Central memory CD4-positive, alpha-beta T cell (primary cell): ENCODE measurements around the gene USF2.

ENCODE experiments used
- DNase-seq: peaks from one replicate; pipeline ENCODE4 v3.0.0; 2022

The USF2 gene

DNA sequence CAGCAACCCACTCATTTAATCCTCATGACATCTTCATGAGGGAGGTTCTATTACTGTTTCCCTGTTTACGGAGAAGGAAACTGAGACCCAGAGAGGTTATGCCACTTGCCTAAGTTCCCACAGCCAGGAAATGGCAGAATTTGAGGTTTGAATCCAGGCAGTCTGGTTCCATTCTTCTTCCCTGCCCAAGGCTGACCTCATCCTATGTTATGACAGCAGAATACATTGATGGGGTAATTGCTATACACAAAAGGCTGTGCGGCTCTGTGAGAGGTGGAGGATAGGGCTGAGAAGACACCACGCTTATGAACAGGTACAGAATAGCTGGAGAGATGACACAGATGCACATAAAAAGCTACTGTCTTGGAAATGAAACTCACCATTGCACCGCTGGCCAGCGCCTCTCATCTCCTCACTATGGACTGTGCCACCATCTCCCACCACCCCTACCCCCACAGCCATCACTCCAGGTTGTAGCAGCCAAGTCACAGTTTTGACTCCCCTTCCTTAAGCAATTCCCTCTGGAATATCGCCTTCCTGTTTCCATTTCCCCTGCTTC is 34.7 kb downstream of the USF2 start:
- DNase-seq: no peak

DNA sequence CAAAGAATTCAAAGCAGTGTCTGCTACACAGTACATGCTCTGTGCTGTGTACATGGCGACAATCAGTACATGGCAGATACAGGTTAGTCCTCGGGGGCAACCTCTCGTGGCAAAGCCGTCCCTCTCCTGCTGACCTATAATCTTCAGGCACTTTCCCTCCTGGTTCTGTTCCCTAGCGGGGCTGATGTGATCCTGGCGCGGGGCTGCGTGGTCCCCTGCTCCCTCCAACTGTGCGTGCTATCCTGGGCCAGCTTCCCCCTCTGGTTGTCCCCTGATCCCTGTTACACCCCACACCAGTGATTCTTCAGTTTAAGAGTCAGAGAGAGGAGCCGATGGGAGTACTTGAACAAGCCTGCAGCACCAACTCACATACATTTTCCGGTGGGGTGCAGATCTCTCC is 35.3 kb downstream of the USF2 start:
- no peak for DNase-seq

DNA sequence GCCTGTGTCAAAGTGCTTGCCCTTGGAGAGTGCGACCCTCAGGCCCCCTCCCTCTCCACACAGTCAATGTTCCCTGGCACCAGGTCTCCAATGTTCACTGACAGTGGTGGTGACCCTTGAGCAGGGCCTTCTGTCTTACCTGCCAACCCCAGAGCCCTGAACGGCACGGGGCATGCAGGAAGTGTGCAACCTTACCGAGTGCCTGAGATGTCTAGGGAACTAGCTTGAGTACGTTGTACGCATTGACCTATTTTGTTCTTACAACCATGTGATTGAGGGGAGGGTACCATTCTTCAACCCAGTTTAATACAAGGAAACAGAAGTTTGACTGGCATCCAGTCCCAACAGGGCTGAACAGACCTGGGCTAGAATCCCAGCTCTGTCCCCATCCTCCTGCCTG is 36.4 kb downstream of the USF2 start:
- DNase-seq: no peak

DNA sequence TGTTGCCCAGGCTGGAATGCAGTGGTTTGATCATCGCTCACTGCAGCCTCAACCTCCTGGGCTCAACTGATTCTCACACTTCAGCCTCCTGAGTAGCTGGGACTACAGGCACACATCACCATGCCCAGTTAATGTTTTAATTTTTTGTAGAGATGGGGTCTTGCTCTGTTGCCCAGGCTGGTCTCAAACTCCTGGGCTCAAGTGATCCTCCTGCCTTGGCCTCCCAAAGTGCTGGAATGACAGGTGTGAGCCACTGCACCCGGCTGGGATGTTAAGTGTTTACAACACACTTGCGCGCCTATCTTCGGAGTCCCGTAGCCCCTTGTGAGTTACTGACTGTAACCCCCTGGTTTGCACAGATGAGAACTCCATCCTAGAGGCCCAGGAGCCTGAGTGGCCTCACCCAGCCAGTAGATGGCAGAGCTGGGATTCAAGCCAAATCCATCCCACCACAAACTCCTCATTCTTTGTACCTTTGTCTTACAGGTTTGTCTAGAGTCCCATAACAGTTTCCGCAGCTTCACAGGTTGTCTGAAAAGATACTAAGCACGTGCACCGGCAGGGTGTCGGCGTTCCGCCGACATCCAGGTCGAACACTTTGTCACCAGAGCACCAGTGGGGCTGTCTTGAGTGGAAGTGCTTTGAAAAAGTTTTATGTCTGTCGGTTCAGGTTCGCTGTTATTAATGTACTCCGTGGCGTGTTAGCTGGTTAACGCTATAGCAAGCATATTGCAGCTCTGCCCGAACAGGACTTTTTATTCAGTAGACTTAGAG is 37.9 kb downstream of the USF2 start:
- no peak for DNase-seq

DNA sequence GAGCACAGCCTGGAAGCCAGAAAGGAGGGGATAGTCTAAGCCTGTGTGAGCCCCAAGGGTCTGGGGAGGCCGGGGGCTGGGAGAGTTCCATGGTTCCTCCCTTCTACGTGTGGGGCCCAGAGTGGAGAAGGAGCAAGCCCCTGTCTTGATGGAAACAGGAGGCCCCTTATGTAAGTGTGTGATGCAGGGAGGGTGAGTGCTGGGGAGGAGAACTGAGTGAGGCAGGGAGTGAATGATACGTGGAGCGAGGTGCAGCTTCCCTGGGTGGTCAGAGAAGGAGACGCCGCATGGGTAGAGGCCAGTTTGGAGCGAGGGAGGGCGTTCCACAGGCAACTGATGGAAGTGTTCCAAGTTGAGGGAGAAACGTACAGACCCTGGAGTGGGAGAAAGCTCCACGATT is 39.2 kb downstream of the USF2 start:
- DNase-seq: no peak

DNA sequence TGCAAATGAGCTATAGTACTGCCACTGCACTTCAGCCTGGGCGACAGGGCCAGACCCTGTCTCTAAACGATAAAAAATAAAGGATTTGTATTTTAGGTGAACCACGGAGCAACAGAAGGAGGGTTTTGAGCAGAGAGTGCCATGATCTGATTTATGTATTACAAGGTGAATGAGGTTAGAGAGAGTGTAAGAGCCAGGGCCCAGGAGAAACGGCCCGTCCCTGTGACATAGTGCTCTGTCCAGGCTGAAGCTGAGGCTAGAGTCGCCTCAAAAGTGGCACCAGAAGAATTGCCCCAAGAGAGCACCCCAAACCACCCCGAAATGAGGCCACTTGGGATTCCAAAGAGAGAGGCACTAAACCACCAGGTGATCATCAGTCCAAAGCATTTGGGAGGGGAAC is 40.1 kb downstream of the USF2 start:
- DNase-seq: no peak

DNA sequence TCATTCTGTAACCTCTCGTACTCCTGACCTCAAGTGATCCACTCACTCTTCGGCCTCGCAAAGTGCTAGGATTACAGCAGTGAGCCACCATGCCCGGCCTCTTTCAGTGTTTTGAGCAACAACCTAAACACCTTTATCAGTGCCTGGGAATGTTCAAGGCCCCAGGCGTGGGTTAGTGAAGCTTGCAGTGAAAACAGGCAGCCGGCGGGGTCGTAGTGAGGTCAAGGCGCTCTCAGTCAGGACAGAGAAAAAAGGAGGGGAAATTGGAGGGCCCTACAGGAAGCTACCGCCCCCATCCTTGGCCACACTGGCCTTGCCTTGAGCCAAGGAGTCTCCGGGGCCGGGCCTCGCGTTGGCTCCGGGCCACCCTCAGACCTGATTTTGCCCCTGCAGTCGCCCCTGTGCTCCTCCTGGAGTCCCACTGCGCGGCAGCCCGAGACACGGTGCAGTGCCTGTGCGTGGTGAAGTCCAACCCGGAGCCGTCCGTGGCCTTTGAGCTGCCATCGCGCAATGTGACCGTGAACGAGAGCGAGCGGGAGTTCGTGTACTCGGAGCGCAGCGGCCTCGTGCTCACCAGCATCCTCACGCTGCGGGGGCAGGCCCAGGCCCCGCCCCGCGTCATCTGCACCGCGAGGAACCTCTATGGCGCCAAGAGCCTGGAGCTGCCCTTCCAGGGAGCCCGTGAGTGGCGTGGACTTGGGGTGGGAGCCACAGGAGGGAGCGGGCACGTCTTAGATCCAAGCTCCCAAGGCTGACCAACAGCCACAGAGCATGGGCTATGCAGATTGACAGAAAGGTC is 40.9 kb downstream of the USF2 start:
- DNase-seq: no peak

DNA sequence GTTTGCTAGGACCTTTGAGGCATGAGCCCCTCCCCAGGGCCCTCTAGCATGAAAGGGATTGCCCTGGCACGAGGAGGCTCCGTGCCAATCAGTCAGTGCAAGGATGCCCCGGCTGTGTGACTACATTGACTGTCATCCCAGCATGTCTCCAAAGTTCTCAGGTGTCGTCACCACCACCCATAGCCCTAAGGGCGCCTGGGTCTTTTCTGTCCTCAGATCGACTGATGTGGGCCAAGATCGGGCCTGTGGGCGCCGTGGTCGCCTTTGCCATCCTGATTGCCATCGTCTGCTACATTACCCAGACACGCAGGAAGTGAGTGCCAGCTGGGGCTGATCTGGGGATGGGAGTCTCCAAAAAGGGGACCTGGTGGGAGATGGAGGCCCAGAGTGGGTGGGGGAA is 41.6 kb downstream of the USF2 start:
- DNase-seq: no peak

DNA sequence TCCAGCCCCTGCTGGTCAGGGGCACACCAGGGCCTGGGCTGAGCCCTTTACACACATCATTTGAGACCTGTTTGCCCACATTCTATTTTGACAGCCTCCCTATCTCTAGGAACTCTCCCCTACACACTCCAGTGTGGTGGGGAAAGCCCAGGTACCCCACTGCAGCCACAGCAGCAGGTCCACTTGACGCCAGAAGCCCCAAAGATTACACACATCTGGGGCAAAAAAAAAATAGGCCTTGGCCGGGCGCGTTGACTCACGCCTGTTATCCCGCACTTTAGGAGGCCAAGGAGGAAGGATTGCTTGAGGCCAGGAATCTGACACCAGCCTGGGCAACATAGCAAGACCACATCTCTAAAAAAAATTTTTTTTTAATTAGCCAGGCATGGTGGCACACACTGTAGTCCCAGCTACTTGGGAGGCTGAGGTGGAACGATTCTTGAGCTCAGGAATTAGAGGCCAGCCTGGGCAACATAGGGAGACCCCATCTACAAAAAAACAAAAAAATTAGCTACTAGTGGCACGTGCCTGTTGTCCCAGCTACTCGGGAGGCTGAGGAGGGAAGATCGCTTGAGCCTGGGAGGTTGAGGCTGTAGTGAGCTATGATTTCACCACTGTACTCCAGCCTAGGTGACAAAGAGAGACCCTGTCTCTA is 42.2 kb downstream of the USF2 start:
- no peak for DNase-seq

DNA sequence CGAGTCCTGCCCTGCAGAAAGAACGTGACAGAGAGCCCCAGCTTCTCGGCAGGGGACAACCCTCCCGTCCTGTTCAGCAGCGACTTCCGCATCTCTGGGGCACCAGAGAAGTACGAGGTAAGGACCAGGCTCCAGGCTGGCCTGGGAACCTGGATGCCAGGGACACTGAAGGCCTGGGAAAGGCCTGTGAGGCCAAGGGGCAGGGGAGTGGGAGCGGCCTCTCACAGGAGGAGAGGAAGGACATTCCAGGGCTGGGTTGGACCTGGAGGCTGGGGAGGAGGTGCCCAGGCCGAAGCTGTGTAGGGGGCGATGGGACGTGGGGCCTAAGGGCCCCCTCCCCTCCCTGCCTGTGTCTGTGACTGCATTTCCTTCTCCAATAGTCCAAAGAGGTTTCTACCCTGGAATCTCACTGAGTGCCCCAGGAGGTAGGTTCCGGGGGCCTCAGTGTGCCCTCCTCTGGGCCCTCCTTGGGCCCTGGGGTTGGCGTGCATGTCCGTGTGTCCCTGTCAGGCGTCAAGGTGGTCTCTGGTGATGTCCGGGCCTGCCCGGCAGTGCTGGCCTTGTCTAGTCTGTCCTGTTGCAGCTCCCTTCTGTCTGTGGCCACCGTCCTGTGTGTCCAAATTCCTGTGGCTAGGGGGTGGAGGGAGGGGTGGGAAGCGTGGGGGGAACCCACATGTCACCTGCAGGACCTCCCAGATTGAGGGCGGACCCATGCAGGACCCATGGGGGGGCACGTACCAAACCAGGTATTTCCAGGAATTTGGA is 43.3 kb downstream of the USF2 start:
- DNase-seq: no peak

DNA sequence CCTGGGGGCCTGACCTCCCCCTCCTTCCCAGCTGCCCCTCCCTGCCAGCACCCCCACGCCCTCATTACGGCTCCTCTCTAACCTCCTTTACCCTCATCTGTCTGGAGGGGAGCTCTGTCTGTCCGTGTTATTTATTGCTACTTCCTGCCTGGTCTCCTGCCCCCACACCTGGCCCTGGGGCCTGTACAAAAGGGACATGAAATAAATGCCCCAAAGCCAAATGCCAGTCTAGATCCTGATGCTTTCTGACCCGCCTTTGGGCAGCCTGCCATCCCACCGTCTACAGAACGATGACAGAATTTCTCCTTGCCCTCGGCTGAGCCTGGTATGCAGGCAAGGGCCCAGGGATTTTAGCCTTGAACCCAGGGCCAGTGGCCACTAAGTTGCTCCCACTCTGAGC is 44.8 kb downstream of the USF2 start:
- DNase-seq: no peak

DNA sequence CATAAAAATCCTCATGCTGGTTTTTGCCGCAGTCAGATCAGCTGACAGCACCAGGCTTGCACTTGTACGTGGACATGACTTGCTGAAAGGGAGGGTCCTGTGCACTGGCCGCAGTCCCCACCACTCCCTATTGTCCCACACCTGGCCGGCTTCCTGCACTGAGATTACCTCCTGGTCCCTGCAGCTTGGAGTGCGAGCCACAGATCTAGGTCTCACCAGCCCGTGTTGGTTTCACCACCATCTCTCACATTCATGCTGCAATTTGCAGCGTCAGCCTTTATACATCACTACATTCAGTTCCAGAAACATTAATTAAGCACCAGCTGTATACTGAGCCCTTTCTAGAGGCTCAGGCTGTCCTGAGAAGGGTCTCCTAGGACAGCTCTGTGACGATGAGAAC is 45.3 kb downstream of the USF2 start:
- no peak for DNase-seq

DNA sequence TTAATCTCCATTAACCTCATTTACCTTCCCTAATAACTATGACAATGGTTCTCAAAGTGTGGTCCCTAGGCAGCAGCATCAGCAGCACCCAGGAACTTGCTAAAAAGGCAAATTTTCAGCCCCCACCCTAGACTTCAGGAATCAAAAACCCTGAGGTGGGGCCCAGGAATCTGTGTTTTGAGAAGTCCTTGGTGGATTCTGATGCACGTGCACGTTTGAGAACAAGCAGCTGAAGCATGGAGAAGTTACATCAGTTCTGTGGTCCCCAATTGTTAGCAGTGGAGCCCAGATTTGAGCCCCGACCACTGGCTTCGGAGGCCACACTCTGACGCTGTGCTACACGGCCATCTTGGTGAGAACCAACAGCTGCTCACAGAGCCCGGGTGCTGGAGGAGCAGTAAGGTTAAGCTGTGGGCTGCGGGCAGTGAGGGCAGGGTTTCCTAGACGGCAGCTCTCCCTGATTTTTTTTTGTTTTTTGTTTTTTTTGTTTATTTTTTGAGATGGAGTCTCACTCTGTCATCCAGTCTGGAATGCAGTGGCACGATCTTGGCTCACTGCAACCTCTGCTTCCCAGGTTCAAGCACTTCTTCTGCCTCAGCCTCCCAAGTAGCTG is 46.2 kb downstream of the USF2 start:
- DNase-seq: no peak

DNA sequence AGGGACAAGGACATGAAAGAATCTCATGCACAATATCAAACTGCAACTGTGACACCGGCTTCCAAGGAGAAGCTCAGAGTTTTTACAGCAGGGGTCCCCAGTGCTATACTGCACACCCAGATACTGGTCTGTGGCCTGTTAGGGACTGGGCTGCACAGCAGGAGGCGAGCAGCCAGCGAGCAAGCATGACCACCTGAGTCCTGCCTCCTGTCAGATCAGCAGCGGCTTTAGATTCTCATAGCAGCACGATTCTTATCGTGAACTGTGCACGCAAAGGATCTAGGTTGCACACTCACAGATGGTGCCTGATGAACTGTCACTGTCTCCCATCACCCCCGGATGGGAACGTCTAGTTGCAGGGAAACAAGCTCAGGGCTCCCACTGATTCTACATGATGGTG is 47.1 kb downstream of the USF2 start:
- no peak for DNase-seq

DNA sequence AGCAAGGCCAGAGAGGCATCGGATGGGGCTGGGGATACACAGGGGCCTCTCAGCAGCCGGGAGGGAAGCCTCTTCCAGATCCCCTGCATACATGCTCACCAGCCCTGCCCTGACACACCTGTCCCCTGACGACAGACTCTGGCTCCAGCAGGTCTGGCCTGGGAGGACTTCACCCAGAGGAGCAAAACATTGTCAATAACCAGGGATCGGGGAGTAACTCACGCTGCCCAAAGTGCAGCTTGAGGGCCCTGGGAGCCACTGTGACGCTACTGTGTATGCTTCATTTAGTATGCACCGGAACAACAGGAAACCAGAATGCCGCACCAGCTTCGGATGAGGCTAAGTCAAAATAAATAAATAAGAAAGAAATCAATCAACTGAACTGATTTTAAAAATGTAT is 47.8 kb downstream of the USF2 start:
- no peak for DNase-seq

DNA sequence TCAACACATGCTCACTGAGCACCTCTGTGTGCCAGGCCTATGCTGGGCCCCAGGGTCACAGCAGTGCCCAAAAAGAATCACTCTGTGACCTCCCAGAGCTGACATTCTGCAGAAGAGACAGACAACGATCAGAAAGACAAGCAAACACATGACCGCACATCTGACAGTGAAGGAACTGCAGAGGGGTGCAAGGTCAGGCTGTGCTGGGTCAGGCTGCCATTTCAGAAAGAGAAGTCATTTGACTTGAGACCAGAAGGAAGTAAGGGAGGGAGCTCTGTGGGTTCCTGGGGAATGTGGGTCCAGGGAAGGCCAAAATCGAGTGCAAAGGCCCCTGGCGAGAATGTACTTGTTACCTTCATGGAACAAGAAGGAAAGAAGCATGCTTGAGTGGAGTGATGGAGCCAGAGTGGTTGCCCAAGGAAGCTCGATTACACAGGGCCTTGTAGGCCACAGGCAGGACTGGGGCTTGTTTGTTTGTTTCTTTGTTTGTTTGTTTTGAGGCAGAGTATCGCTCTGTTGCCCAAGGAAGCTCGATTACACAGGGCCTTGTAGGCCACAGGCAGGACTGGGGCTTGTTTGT is 48.8 kb downstream of the USF2 start:
- DNase-seq: no peak

DNA sequence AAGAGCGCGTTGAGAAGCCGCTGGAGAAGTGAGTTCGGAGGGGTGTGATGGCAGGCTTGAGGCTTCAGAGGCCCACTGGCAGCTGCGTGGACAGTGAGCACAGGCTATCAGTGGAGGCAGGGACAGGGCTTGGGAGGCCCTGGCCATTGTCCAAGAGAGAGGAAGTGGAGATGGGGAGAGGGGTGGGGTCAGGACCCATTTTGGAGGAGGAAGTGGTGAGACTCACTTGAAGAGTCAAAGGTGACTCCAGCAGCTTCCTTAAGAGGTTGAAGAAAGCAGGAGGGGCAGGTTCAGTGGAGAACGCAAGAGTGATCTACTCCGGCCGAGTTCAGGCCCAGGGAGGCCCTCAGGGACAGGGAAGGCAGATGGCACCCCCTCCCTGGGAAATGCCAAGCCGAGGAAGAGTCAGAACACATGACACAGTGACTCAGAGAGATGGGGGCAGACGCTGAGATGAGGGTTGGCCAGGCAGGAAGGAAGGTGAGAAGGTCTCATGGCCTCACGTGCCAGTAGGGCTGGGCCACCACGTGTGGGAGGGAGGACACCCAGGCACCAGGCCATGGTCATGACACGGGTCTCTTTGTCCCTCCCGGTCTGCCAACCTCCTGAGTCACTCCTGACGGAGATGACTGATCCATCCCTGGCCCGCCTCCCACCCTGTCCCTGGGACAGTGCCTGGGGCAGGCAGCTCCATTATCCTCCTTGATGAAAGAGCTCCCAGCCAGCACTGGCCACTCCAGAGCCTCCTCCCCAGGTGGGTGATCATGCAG is 50.1 kb downstream of the USF2 start:
- no peak for DNase-seq

DNA sequence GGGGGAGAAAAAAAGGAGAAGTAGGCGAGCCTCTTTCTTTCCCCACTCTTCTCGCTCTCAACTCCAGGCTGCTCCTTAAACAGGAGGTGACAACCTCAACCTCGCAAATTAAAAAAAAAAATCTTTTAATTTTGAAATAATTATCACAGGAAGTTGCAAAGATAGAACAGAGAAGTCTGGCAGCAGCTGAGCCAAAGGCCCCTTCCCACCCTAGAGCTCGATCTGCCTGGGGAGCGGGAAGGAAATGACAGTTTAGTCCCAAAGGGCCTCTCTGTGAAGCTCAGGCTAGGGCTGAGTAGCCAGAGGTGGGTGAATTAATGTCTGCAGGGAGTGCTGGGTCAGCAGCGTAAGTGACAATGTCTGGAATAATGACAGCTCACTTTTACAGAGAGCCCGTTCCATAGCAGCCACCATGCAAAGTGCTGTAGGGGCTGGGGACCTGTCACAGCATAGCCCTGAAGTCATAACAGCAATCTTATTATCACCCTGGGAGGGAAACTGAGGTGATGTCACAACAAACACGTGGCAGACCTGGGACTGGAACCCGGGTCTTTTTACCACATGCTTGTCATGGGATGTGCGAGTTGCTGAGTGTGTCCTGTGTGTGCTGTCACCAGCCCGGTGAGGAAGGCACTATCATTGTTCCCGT is 51.4 kb downstream of the USF2 start:
- no peak for DNase-seq

DNA sequence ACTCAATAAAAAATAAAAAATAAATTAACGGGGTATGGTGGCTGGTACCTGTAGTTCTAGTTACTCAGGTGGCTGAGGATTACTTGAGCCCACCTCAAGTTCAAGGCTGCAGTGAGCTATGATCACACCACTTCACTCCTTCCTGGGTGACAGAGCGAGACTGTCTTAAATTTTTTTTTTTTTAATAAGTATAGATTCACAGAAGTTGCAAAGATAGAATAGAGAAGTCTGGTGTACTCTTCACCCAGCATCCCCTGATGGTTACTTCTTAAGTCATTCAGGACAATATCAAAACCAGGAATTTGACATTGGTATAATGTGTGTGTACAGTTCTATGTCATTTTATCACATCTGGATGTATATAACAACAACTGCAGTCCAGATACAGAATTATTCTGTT is 52.5 kb downstream of the USF2 start:
- DNase-seq: no peak

DNA sequence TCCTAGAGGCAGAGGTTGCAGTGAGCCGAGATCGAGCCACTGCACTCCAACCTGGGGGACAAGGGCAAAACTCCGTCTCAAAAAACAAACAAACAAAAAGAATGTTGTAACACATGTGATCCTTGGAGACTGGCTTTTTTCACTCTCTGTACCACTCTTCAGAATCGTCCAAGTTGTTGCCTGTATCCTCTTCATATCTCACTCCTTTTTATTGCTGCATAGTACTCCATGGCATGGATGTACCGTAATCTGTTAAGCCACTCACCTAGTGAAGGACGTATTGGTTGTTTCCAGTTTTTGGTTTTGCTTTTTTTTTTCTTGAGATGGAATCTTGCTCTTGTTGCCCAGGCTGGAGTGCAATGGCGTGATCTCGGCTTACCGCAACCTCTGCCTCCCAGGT is 53.3 kb downstream of the USF2 start:
- DNase-seq: no peak

DNA sequence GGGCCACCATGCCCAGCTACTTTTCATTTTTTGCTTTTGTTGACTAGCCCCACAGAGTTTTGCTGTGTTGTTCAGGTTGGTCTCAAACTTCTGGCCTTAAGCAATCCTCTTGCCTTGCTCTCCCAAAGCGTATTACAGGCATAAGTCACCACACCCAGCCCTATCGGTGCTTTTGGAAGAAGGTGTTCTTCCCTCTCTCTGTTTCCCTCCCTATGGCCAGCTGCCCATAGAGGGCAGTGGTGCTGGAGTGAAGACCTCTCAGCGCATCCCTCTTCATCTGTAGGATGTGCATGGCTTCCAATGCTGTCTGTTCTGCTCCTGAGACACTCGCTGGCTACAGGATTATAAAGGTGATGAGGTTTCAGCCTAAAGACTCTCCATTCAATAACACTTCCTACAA is 58.9 kb downstream of the USF2 start:
- no peak for DNase-seq
